Epidermal melanocyte (primary cell): ENCODE data around the gene LAIR1.
"Not testable (repeated sequence)": the region's sequence is repeated elsewhere in the genome, so short reads cannot be mapped to it uniquely, and the experiment has no call there.

Experiments
- DNase-seq: peaks from one replicate; pipeline ENCODE4 v3.0.0; 2011; ENCODE audit warnings: low spot score; ENCODE audit not compliant: insufficient read length

Gene LAIR1

DNA sequence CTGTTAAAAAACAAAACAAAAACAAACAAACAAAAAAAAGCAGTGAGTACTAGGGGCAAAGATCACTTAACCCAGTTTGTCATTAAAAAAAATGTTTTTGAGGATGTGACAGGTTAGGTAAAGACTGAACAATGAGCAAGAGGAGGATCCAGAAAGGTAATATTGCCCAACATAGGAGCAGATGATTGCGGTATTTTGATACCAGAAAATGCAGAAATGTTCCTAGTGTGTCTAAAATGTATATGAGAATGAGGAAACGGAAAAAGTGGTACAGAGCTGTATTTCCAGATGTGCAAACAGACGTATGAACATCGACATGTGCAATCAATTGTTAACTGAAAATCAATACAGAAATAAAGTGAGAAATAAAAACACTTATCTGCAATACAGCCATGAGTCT, 20.9 kb downstream of the LAIR1 start:
- DNase-seq, result no peak

DNA sequence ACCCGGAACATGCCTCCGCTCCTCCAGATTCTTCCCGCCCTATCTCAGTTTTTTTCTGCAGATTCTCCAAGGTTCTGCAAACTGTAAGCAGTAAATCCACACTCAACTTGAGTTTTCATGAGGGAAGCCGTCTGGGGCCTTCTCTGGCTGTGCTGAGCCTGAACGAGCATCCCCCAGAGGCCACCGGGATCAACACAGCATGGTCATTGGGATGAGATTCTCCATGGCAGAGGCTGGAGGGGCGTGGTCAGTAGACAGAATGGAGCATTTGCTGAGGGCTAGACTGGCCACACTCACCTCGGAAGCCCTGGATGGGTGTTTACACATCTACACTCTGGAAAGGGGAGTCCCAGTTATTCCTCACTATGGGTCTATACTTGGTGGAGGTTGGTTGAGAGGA, 23.4 kb downstream of the LAIR1 start:
- no peak for DNase-seq

DNA sequence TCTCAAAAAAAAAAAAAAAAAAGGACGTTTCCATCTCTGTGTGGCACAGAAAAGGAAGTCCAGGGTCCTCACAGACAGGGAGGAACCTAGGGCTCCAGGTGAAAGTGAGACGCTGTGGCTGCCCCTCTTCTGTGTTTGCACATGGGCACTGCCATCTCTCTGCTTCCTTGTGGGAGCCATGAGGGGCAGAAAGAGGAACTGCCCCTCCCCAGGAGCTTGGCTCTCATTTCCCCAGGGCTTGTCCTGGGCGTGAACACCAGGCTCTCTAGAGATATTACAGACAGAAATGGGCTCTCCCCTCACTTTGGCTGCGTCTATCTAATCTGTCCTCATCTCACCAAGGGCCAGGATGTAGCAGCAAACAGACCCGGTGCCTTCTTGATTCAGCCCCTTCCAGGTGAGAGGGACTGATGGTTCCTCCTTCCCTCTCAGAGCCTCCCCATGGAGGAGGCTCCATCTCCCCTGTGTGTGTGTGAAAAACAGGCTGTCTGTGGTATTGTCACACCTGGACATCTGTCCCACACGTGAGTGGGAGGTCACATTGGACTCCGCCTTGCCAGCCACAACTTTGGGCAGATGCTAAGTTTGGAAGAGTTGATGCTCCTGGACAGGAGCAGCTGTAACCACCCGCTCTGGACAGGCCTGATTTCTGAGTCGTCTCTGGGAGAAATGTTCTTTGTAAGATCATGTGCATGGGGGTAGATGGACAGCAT, 24.9 kb downstream of the LAIR1 start:
- no peak for DNase-seq

DNA sequence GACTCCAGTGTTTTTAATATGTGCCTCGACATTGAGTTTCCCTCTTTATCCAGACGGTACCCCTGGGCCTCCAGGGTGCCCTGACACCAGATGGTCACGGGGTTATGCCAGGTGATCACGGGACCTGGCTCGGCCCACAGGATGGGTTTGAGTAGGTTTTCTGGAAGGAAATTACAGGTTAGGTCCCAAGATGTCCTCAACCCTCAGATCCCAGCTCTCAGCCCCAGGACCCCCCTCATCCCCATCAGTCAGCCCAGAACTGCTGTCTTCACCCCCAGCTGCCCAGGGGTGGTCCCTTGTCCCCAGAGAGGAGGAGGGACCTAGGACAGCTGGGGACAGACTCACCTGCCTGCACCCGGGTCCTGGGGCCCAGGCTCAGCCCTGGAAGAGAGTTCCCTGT, 26.2 kb downstream of the LAIR1 start:
- DNase-seq, result no peak

DNA sequence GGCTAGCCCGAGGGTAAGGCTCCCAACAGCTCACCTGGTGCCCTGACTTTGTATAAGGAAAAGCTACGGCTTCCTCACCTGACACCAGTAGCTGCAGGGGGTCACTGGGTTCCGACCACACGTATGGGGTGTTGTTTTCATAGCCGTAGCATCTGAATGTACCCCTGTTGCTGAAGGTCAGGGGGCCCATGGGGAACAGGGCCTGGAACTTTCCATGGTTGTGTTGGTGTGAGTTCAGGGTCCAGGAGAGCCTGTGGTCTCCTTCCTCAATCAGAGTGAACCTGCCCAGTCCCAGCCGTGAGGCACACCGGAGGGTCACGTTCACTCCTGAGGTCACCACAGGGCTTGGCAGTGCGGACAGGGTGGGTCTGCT, 26.9 kb downstream of the LAIR1 start:
- no peak for DNase-seq

DNA sequence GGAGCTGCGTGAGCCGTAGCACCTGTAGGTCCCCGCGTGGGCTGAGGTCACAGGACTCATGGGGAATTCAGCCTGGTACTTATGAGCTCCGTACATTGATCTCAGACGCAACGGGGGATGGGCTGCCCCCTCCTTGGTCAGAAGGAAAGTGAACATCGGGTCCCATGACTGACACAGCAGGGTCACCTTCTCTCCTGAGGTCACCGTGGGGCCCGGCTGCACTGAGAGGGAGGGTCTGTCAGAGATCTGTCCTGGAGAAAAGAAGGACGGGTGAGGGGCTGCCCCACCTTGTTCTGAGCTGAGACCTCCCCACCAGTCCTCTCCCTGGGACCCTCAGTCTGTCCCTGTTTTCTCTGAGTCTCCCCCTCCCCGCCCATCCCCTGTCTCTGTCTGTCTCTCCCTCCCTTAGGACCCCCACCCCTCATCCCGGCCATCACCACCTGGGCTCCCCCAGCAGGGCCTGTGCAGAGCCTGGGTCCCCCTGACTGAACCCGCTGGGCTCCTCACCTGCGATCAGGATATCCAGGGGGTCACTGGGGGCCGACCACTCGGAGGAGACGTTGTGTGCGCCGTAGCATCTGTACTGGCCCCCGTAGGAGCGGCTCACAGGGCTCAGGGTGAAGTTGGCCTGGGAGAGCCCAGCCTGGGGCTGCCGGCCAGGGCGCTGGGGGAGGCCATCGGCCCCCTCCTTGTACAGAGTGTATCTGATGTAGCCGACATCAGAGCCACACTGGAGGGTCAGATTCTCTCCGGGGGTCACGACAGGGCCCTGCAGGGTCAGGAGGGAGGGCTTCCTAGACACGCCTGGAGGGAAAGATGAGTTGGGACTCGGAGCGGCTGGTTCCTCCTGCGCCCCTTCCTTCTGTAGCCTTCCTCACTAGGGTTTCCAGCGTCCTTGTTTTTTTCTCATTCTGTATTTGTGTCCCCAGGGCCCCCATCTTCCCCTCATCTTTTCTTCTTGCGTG, 27.6 kb downstream of the LAIR1 start:
- DNase-seq, result no peak

DNA sequence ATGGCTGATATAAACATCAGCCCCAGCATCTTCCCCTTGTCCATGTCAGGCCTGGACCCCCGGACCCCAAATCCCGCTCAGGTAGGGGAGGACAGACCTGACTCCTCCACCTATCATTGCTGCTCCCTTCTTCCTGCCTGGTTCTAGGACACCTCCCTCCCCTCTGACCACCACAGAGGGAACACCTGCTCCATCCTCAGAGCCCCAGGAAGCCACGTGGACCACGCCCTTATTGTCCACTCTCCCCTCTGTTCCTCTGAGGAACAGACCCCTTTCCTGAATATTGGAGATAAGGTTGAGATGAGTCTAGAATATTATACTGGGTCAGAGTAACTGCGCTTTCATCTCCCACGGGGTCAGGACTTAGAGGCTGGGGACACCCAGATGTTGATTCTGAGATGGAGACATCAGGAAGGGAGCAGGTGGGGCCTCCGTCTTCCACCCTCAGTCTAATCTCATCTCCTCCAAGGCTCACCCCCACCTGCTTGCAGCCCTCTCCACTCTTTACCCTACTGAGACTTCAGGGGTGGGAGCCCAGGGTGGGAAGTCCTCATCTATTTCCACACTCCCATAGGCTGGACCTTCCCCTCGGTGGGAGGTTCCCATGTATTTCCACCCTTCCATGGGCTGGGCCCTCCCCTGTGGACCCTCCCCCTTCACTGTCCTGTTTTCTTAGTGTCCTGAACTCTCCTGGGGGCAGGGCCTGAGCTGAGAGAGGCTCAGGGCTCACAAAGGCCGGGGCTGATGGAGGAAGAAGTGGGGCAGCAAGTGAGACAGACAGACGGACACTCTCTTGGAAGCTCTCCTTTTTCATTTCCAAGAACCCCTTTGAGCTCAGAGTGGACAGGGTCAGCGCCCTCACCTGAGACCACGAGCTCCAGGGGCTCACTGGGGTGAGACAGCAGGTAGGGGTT, 28.5 kb downstream of the LAIR1 start:
- no peak for DNase-seq

DNA sequence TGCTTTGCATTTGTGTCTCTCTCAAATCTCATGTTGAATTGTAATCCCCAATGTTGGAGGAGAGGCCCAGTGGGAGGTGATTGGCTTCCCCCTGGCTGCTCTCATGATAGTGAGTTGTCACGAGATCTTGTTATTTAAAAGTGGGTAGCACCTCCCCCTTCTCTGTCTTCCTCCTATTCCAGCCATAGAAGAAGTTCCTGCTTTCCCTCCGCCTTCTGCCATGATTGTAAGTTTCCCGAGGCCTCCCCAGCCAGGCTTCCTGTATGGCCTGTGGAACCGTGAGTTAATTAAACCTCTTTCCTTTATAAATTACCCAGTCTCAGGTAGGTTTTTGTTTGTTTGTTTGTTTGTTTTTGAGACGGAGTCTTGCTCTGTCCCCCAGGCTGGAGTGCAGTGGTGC, 29.6 kb downstream of the LAIR1 start:
- DNase-seq, result no peak

DNA sequence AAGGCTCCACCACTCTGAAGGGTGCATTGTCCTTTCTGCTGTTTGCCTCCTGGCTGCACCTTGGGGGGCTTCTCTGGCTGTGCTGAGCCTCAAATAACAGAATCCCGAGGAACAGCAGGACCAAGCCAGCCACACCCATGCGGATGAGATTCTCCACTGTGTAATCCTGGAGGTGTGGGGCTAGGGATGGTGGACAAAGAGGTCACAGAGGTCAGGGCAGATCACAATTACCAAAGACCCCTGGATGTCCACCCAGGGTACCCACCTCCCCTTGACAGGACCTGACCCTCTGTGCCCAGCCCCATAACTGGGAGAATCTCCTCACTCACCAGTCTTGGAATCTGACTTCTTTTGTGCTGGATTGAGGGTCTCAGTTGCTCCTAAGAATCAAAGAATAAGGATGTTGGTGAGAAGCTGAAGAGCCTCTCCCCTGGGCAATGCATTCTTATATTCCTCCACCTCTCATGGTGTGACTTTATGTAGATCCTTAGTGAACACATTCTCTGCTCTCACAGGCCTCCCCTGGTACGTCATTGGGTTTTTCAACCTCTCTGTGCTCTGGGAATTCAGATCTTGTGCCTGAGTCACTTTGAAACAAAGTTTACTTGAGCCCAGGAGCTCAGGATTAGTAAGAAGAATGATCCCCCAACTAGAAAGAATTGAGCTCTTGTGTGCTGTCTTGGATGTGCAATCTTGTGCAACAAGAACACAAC, 31.0 kb downstream of the LAIR1 start:
- DNase-seq, result no peak

DNA sequence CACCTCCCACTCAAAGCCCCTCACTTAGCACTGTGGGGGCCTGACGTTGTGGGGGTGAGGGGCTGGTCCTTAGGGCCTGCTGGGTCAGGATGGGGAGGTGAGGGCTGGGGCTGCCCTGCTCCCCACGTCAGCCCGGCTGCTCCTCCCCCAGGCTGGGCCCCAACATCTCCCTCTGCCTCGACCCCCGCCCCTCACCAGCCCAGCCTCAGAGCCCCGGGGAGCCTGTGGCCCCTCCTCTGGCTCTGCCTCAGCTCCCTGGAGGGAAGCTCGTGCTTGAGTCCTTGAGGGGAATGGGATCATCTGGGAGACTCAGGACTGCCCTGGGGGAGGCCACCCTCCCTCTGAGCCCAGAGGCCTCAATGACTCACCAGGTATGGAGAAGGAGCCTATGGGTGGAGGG, 32.6 kb downstream of the LAIR1 start:
- no peak for DNase-seq

DNA sequence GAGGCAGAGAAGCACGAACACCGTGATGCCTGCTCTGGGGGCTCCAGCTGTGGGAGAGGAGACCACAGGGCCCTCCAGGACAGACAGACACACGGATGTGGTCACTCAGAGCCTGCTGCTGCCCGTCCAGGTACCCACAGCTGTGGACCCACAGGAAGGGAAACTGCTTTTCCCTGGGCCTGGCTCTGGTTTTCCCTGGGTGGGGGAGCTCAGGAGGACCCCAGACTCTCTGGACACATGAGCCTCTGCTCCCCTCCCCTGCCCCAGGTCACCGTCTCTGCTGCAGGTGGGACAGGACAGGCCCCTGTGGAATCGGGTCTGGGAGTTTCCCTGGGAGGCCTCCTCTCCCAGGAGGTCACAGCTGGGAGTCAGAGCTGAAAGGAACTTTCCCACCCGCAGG, 33.1 kb downstream of the LAIR1 start:
- DNase-seq, result no peak

DNA sequence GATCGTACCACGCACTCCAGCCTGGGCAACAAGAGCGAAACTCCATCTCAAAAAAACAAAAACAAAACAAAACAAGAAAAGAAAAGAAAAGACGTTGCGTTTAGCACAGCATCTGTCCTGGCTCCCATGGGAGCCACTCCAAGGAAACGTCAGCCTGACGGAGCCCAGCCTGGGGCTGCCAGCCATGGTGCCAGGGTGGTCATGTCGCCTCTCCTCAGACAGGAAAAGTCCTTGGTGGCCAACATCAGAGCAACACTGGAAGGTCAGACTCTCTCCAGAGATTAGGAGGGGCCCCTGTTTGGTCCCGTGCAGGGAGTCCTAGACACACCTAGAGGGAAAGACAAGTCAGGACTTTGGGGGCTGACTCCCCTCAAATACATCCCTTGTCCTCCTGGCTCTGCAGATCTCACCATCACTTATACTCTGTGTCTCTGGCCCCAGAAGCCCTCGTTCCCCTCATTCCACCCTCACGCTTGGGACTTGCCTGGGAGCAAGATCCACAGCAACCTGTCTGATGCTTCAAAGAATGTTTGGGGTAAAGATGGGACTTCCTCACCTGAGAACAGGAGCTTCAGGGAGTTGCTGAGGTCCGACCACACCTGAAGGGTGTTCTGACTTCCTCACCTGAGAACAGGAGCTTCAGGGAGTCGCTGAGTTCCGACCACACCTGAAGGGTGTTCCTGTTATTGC, 35.1 kb downstream of the LAIR1 start:
- DNase-seq, result no peak

DNA sequence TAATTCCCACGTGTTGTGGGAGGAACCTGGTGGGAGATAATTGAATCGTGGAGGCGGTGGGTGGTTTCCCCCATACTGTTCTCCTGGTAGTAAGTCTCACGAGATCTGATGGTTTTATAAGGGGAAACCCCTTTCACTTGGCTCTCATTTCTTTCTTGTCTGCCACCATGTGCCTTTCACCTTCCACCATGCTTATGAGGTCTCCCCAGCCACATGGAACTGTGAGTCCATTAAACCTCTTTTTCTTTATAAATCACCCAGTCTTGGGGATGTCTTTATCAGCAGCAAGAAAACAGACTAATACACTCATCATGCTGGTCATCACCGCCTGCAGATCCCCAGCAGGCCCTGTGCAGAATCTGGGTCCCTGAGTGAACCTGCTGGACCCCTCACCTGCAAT, 36.0 kb downstream of the LAIR1 start:
- DNase-seq, result not testable (repeated sequence)

DNA sequence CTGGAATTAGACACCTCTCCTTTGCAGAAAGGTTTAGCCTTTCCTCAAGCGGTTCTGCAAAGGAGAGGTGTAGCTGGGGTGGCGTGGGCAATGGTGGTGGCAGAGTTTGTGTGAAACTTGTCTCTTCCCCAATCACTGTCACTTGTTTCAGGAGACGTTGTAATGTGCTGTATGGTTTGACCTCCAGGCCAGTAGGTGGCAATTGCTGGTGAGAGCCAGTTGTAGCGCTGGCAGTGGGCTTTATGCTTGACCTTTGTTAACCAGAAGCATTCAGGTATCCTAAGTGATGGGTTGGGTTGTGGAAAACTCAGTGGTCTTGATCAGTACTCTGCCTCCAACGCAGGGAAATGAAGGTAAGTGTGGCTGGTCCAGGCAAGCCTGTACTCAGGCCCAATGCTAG, 39.1 kb downstream of the LAIR1 start:
- DNase-seq, result no peak

DNA sequence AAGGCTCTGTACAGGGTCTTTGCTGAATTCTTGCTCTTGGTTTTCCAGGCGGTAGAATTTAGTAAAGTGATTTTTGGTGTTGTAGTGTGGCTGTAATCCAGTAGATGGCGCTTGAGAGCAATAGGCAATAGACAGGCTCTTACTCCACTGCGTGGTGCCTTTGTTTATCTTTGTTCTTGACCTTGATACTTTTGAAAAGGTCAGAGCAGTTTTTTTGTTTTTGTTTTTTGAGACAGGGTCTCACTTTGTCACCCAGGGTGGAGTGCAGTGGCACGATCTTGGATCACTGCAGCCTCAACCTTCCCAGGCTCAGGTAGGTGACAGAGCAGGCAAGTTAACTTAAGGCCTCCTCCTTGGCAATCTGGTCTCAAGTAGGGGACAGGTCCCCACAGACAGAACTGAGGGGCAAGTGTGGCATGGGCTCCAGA, 39.5 kb downstream of the LAIR1 start:
- DNase-seq, result no peak

DNA sequence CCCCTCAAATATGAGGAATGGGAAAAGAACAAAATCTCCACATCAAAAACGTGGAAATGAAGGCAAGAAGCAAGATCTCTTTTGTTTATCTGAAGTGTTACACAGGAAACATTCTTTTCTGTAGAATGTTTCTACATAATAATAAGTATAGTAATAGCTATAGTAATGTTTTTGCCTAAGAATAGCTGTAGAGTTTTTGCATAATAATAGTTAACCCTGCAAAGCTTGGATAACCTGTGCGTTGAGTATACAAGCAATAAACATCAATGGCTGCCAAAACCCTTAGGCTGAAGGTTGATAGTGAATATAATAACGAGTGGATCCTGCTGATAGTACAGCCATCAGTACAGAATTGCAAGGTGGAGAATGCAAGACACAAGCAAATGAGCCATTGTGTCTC, 40.7 kb downstream of the LAIR1 start:
- no peak for DNase-seq

DNA sequence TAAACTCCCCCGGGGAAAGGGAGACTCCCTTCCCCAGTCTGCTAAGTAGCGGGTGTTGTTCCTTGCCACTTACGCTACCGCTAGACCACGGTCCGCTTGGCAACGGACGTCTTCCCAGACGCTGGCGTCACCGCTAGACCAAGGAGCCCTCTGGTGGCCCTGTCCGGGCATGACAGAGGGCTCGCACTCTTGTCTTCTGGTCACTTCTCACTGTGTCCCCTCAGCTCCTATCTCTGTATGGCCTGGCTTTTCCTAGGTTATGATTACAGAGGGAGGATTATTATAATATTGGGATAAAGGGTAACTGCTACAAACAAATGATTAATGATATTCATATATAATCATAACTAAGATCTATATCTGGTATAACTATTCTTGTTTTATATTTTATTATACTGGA, 41.8 kb downstream of the LAIR1 start:
- not testable (repeated sequence) for DNase-seq

DNA sequence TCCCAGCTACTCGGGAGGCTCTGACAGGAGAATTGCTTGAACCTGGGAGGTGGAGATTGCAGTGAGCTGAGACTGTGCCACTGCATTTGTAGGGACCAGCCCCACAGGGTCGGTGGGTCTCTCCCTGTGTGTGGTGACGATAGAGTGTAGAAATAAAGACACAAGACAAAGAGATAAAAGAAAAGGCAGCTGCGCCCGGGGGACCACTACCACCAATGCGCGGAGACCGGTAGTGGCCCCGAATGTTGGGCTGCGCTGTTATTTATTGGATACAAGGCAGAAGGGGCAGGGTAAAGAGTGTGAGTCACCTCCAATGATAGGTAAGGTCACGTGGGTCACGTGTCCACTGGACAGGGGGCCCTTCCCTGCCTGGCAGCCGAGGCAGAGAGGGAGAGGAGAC, 42.4 kb downstream of the LAIR1 start:
- not testable (repeated sequence) for DNase-seq

DNA sequence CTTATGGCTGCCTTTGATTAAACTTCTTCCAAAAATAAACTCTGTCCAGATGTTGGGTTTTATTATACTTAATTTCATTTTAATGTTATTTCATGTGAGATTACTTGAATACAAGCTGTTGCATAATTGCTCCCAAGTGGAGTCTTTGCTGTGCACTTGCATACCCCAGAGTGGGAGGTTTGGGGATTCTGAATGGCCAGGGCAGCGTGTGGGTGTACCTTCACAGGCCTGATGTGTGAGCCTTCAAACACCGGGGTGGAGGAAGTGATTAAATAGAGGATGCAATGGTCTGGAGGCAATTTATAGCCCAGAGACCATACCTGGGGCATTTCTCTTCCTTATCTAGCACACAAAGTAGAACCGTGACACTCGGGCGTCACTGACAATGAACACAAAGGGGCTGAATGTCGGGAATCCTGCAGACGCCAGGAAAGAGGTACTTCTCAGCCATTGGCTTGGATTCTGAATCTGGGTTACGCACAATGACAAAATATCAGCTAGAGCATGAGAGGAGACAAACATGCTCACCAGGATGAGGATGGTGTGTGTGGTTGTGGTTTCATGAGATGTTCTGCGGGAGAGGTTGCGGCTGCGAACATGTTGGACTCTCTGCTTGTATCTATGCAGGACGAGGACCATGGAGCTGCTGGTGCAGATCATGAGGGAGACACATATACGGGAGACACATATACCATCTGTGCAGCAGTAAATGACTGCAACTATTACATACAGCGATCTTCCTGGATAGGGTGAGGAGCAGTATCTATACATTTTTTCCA, 44.6 kb downstream of the LAIR1 start:
- DNase-seq, result no peak

DNA sequence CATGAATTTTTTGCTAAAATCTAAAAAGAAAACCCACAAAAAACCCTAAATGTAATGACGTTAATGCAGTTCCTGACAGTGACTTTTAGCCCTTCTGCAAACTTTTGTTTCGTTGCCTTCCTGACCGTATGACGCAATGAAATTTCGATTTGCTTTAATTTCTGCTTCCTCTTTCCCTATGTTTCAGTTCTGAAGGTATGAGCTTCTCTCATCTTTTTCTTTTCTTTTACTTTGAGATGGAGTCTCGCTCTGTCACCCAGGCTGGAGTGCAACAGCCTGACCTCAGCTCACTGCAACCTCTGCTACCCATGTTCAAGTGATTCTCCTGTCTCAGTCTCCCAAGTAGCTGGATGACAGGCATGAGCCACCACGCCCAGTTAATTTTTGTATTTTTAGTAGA, 45.7 kb downstream of the LAIR1 start:
- DNase-seq, result no peak
